Tibial nerve (tissue), 4 donors: Measurements from ENCODE around the gene FRMD4A. TPM values are rescaled to one million over a fixed set of nuclear protein-coding genes. Genes with fewer than 3 reads are reported as not detected.

Experiments used
- DNase-seq, 2 donors: peaks; one replicate each; pipeline ENCODE4 v3.0.0-alpha.2; 2019; ENCODE audit warnings: low spot score in 2 of 2
- H3K27ac ChIP-seq, 4 donors: fragments of 200-600 bp; sonication (generic) in 3 of 4; one replicate each; pipeline ENCODE4 v1.5.1; 2017 to 2019; ENCODE audit warnings: mild to moderate bottlenecking in 1 of 4
- H3K27me3 ChIP-seq, 2 donors: fragments of 200-600 bp; sonication (generic) in 1 of 2; one replicate each; pipeline versions ENCODE4 v1.5.1 to v1.6.0; 2017 to 2019
- H3K36me3 ChIP-seq, 3 donors: fragments of 200-600 bp; sonication (generic); one replicate each; pipeline ENCODE4 v1.5.1; 2018 to 2019
- H3K4me1 ChIP-seq, 4 donors: fragments of 200-600 bp; sonication (generic) in 3 of 4; one replicate each; pipeline ENCODE4 v1.5.1; 2017 to 2019
- H3K4me3 ChIP-seq, 4 donors: fragments of 200-600 bp; sonication (generic) in 3 of 4; one replicate each; pipeline ENCODE4 v1.5.1; 2017 to 2019; ENCODE audit warnings: mild to moderate bottlenecking in 1 of 4, moderate library complexity in 1 of 4
- H3K9me3 ChIP-seq, 4 donors: fragments of 200-600 bp; sonication (generic) in 3 of 4; one replicate each; pipeline ENCODE4 v1.5.1; 2017 to 2019
- EP300 ChIP-seq, 2 donors: sonication (generic); formaldehyde crosslinking; IDR thresholded peaks; one replicate each; pipeline ENCODE4 v1.6.1; 2017; ENCODE audit warnings: antibody characterized with exemption in 2 of 2, mild to moderate bottlenecking in 1 of 2
- POLR2A ChIP-seq, 2 donors: fragments of 450-650 bp; IDR thresholded peaks; one replicate each; pipeline ENCODE4 v1.6.1; 2017; ENCODE audit warnings: antibody characterized with exemption in 2 of 2, mild to moderate bottlenecking in 2 of 2, moderate library complexity in 2 of 2
- WGBS, 2 donors: methylation state at CpG; one replicate each; pipeline ENCODE4 v1.1.5; 2018; 5-methylcytosine and 5-hydroxymethylcytosine counted together
- total RNA-seq, 4 donors: library from RNA; depleted of rRNA; stranded (reverse); fragments of >200 nt; gene quantifications; one replicate each; pipeline ENCODE4 v1.1.0, GENCODE V29; 2016
- TF ChIP-seq, protein P1 (sequence below), 5 experiments: fragments of 200-600 bp in 3 of 5; fragments of 450-650 bp in 2 of 5; sonication (generic) in 3 of 5; IDR thresholded peaks; one replicate each; pipeline ENCODE4 v1.5.1; 2016 to 2019; ENCODE audit warnings: antibody characterized with exemption in 5 of 5, mild to moderate bottlenecking in 3 of 5, moderate library complexity in 2 of 5

Gene FRMD4A
- total RNA-seq, 4 donors from 2014 or later, result 39.8 to 89.7 (median 53.9) TPM

DNA sequence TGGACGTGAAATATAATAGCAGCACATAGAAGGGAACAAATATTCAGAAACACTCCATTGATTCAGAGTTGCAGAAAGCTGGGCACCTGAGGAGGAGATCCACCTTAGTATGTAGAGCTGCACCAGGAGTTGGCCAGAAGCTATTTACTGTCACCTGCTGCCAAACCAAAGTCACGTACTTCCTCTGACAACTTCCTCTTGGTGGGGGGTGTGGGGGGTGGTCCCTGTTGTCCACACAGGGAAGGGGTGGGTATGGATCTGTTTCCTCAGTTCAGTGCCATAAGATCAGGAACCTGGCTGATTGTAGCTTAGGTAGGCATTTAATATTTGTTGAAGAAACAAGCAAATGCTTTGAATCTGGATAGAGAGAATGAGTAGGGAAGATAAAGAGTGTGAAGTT, 264.6 kb downstream of the FRMD4A start:
- H3K9me3 ChIP-seq, result peaks cover 0 to 9% (median 0%) of the 10 kb centered on the region in 4 donors
- WGBS, 2 donors, result 80 to 82% methylated on average over 2 of the region's 2 CpGs

DNA sequence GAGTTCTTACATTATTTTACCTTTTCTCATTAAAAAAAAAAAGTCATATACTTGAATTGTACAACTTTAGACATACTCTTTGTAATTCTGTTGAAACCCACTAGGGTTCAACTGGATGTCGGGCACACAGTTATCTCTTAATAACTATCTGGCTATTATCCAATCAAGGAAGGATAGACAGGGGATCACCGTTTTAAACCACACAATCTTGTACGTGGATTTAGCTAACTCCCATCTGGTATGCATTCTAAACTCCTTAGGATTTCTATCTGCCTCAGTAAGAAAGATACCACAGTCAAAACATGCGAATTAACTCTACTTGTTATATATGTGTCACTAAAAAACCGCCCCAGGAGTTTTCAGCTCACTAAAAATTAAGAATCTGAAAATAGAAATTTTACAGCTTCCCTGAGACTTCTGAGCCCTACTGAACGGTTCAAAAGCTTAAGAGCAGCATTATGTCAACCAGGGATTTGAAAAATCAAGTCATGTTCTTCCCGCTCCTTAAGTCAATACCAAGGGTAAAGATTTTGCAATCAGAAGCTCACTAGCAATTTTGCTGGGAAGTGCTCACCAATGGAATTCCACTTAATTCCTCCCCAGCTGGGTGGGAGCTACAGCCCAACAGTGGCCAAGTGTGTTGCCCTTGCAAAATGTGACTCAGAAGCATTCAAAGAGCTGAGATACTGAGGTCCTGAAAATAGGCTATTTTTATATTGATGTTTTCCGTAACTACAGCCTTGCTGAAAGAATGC, 267.0 kb downstream of the FRMD4A start:
- H3K27ac ChIP-seq, result peak overlapping the region in 3 of 4 donors; percentile 29 to 76 (median 72)
- DNase-seq, result peak; percentile 24 to 42
- no peaks in the 10 kb centered on the region for H3K9me3 ChIP-seq
- H3K27me3 ChIP-seq, result no peaks in the 10 kb centered on the region
- no peak for TF ChIP-seq POLR2A (IDR thresholded peaks at IDR 0.05)
- peak in 1 of 2 donors; percentile 76 for TF ChIP-seq EP300 (IDR thresholded peaks at IDR 0.05)
- no peak overlapping the region for H3K4me3 ChIP-seq
- H3K4me1 ChIP-seq, result peaks cover 0 to 19% (median 4%) of the 10 kb centered on the region in 4 donors
- no peaks in the 10 kb centered on the region for H3K36me3 ChIP-seq
- 50 to 53% methylated on average over 8 of the region's 8 CpGs for WGBS, 2 donors

More for the DNA sequence above, 264.6 kb downstream of the FRMD4A start:
- Histone ChIP-seq H3K36me3 (no peaks in the 10 kb centered on the region), H3K4me1 (peaks cover 0 to 19% (median 4%) of the 10 kb centered on the region in 4 donors), H3K27me3 (no peaks in the 10 kb centered on the region), H3K4me3 (no peak overlapping the region), H3K27ac (no peak overlapping the region)
- TF ChIP-seq EP300 (IDR thresholded peaks at IDR 0.05) (no peak), POLR2A (IDR thresholded peaks at IDR 0.05) (no peak)
- TF ChIP-seq, protein P1, sequence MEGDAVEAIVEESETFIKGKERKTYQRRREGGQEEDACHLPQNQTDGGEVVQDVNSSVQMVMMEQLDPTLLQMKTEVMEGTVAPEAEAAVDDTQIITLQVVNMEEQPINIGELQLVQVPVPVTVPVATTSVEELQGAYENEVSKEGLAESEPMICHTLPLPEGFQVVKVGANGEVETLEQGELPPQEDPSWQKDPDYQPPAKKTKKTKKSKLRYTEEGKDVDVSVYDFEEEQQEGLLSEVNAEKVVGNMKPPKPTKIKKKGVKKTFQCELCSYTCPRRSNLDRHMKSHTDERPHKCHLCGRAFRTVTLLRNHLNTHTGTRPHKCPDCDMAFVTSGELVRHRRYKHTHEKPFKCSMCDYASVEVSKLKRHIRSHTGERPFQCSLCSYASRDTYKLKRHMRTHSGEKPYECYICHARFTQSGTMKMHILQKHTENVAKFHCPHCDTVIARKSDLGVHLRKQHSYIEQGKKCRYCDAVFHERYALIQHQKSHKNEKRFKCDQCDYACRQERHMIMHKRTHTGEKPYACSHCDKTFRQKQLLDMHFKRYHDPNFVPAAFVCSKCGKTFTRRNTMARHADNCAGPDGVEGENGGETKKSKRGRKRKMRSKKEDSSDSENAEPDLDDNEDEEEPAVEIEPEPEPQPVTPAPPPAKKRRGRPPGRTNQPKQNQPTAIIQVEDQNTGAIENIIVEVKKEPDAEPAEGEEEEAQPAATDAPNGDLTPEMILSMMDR (IDR thresholded peaks at IDR 0.05), result no peak
- DNase-seq, result no peak

DNA sequence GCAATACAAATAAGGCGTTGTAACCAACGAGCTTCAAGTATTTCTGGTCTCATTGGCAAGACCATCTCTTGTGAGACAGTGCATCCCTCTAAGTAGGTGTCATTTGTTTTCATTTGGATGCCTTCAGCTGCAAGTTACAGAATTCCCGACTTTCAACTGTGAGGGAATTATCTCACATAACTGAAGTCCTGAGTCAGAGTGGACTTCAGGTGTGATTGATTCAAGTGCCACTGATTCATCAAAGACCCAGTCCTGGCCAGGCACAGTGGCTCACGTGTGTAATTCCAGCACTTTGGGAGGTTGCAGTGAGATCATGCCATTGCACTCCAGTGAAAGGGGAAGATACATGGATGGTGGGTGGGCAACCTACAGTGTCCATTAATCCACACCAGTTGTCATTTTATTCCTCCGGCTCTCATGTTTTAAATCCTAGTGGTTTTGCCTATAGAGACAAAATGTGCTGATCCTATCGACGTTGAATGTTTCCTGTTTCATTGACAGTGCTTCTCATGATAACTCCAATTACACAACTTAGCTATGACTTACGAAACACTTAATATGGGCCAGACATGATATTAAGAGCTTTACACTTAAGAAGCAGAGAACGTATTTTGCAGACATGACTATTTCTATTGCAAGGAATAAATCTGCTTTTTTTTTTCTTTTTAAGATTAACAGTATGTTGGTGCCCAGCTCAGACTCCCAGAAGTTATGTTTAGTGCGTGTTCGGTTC, 268.0 kb downstream of the FRMD4A start:
- Histone ChIP-seq H3K4me1 (peaks cover 0 to 19% (median 4%) of the 10 kb centered on the region in 4 donors), H3K4me3 (no peak overlapping the region), H3K27me3 (no peaks in the 10 kb centered on the region), H3K36me3 (no peaks in the 10 kb centered on the region), H3K9me3 (no peaks in the 10 kb centered on the region), H3K27ac (peak overlapping the region in 1 of 4 donors; percentile 72)
- TF ChIP-seq EP300 (IDR thresholded peaks at IDR 0.05), result no peak
- TF ChIP-seq, protein P1 (IDR thresholded peaks at IDR 0.05), result no peak
- TF ChIP-seq POLR2A (IDR thresholded peaks at IDR 0.05), result no peak
- no peak for DNase-seq
- 83 to 88% methylated on average over 11 of the region's 11 CpGs for WGBS, 2 donors

DNA sequence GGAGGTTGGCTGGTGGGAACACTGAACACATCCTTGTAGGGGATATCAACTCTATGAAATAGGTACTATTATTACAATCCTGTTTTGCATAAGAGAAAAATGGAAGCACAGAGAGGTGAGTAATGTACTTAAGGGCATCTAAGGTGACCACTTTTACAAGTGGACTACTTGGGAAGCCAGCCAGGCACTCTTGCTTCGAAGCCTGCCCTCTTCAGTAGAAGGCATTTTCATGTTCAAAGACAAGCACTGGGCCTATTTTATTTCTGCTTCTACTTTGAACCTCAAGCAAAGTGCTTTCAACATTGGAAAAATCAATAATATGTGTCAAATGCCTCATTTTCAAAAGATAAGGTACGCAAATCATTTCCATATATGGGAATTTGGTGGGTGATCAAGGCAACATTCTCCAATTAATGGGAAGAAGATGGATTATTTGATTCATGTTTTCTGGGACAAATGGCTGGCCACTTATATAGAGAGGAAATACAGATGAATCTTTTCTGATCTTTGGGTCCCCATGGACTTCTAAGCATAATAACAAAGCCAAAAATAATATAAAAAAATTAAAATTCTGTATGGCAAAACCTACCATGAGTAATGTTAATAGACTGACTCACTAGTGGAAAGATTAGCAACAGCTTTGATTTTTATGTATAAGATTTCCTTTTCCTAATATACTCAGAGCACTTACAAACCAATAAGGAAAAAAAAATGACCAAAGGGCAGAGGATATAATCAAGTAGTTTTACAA, 270.2 kb downstream of the FRMD4A start:
- Histone ChIP-seq H3K4me3 (no peak overlapping the region), H3K36me3 (no peaks in the 10 kb centered on the region), H3K4me1 (peaks cover 0 to 32% (median 6%) of the 10 kb centered on the region in 4 donors), H3K27ac (no peak overlapping the region), H3K9me3 (no peaks in the 10 kb centered on the region), H3K27me3 (no peaks in the 10 kb centered on the region)
- 89 to 91% methylated on average over 2 of the region's 2 CpGs for WGBS, 2 donors
- DNase-seq, result no peak
- TF ChIP-seq, protein P1 (IDR thresholded peaks at IDR 0.05), result no peak
- TF ChIP-seq EP300 (IDR thresholded peaks at IDR 0.05), result no peak
- no peak for TF ChIP-seq POLR2A (IDR thresholded peaks at IDR 0.05)

DNA sequence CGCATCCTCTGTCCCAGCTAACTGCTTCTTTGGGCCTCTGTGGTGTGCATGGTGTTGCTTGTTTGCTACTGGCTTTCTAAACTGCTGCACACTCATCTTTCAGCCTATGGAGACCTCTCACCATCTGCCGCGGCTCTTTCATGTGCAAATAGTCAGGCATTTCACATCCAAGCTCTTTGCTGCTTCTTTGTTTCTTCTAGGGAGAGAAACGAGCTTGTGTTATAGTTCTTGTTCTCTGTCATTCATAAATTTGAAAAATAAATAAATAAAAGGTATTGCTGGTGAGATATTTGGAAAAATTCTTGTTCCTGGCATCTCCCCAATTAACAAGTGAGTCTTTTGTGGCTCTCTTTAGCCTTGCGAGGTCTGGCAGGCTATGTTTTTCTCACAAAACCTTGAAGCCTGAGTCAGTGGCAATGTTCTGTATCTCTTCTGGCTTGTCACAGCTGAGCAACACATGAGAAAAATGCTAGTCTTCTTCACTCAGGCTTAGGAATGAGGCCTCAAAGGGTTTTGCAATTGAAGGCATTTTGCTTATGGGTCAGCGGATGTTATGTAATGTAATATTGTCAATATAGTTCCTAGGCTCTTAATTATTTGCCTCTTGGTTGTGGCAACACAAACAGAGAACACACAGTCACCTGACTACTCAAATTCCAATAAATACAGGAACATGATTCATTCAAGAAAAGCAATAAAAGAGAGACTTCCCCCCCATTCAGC, 274.0 kb downstream of the FRMD4A start:
- peaks cover 0 to 5% (median 0%) of the 10 kb centered on the region in 4 donors for H3K9me3 ChIP-seq
- H3K27ac ChIP-seq, result peak overlapping the region in 2 of 4 donors; percentile 29 to 67
- no peaks in the 10 kb centered on the region for H3K27me3 ChIP-seq
- no peak overlapping the region for H3K4me3 ChIP-seq
- 38 to 42% methylated on average over 6 of the region's 6 CpGs for WGBS, 2 donors
- no peak for DNase-seq
- H3K4me1 ChIP-seq, result peaks cover 0 to 12% (median 3%) of the 10 kb centered on the region in 4 donors
- no peaks in the 10 kb centered on the region for H3K36me3 ChIP-seq
- no peak for TF ChIP-seq EP300 (IDR thresholded peaks at IDR 0.05)
- TF ChIP-seq, protein P1 (IDR thresholded peaks at IDR 0.05), result no peak
- no peak for TF ChIP-seq POLR2A (IDR thresholded peaks at IDR 0.05)
